C4-2B (cell line): ENCODE measurements around the gene ZNF275.

ENCODE experiments used
- H3K27ac ChIP-seq: fragments of 450-650 bp; 2 replicates; pipeline ENCODE4 v1.5.1; 2017
- ZFX ChIP-seq: fragments of 450-650 bp; IDR thresholded peaks from 2 replicates; pipeline ENCODE4 v1.6.1; 2017
- TF ChIP-seq, protein P1 (sequence below): fragments of 450-650 bp; conservative IDR thresholded peaks from 2 replicates; pipeline ENCODE4 v1.5.1; 2017; ENCODE audit warnings: mild to moderate bottlenecking

ZNF275 gene

DNA sequence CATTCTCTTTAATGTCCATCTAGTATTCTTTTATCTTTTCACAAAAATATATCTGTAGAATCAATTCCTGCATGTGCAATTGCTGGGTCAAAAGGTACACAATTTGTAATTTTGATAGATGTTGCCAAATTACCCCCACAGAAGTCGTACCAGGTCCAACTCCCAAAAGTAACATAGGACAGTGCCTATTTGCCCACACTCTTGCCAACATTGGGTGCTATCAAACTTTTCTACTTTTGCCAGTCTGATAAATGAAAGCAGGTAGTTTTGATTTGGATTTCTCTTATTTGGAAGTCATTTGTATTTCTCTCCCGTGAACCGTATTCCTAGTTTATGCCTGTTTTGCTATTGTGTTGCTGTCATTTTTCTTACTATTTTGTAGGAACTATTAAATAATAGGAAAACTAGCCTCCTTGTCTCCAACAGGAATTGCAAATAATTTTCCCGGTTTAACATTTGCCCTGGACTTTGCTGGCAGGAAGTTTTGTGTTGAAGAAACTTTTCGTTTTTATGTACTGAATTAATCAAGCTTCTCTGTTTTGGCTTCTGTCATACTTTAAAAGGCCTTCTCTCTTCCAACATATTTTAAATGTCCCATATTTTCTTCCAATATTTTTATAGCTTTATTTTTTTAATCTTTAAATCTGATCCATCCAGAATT is 33.1 kb downstream of the ZNF275 start:
- no peak for TF ChIP-seq ZFX
- TF ChIP-seq, protein P1, sequence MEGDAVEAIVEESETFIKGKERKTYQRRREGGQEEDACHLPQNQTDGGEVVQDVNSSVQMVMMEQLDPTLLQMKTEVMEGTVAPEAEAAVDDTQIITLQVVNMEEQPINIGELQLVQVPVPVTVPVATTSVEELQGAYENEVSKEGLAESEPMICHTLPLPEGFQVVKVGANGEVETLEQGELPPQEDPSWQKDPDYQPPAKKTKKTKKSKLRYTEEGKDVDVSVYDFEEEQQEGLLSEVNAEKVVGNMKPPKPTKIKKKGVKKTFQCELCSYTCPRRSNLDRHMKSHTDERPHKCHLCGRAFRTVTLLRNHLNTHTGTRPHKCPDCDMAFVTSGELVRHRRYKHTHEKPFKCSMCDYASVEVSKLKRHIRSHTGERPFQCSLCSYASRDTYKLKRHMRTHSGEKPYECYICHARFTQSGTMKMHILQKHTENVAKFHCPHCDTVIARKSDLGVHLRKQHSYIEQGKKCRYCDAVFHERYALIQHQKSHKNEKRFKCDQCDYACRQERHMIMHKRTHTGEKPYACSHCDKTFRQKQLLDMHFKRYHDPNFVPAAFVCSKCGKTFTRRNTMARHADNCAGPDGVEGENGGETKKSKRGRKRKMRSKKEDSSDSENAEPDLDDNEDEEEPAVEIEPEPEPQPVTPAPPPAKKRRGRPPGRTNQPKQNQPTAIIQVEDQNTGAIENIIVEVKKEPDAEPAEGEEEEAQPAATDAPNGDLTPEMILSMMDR: no peak
- H3K27ac ChIP-seq: no peak overlapping the region

DNA sequence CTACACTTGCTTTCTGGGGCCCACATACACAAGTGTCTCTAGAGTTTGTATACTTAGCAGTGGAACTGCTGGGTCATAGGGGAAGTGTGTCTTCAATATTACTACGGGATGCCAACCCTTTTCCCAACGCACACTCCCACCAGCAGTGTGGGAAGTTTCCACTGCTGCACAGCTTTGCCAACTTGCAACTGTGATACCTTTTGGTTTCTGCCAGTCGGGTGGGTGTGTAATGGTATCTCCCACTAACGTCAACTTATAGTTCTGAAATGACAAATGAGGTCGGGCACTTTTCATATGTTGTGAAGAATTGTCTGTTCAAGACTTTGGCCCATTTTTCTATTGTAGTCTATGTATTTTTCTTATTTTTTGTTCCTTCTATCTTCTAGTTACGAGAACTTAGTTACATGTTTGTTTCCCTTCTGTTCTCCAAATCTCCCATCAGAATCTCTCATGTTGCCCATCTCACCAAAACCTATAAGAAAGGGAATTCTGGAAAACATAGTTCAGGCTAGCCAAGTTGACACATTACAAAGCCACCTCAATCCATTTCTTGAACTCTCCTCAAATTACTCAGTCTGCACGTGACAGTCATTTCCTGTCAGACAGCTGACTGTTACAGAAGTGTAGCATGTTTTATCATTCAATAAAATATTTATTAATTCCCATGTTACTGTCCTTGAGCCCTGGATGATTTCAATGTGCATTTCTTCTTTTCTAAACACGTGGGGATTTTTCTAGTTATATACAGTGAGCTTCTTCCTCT is 36.5 kb downstream of the ZNF275 start:
- TF ChIP-seq ZFX: no peak
- TF ChIP-seq, protein P1: no peak
- H3K27ac ChIP-seq: no peak overlapping the region

DNA sequence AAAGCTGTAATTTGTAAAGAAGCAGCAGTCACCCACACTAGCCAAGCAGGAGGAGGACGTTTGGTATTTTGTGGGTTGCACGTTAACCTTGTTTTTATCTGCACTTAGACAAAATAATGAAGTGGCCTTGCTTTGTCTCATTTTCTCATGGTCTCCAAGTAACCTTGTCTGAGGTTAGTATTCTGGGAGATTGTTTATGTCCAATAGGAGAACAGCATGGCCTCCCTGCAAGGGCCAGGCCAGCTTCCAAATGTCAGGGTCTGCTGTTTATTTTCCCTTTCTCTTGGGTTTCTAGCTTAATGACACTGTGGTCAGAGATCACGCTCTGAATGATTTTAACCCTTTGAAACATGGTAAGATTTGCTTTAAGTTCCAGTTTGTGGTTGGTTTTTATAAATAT is 37.3 kb downstream of the ZNF275 start:
- H3K27ac ChIP-seq: no peak overlapping the region
- TF ChIP-seq, protein P1: no peak
- no peak for TF ChIP-seq ZFX

DNA sequence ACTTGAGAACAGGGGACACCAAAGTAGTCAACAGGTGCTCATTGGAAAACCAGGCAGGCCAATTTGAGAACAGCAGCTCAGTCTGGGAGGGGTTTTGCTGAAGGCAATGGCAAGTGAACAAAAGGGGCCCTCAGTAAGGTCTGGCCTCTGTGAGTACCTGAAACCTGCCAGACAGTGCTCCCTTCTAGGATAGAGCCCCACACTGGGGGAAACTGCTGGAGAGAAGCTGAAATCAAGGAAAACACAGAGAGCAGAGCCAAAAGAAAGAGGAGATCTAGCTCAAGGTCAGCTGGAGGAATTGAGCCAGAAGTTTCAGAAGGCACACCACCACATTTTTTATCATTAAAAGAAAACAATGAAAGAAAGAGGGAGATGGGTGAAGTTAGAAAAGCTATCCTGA is 39.0 kb downstream of the ZNF275 start:
- H3K27ac ChIP-seq: peak overlapping the region; percentile 65
- no peak for TF ChIP-seq ZFX
- TF ChIP-seq, protein P1: no peak

DNA sequence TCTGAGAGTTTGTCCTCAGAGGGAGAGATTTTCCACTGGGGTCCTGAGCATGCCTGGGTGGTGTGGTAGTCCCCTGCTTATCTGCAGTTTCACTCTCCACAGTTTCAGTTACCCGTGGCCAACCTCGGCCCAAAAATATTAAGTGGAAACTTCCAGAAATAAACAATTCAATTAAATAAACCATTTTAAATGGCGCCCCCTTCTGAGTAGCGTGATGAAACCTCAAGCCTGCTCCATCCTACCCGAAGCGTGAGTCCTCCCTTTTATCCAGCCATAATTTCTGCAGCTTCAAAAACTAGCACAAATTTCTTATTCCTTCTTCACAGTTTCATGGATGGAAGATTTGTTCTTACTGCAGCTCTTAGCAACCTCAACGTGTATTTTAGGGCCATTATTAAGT is 40.5 kb downstream of the ZNF275 start:
- TF ChIP-seq, protein P1: no peak
- no peak for TF ChIP-seq ZFX
- peak overlapping the region; percentile 26; the same call in 1 of the 2 replicates for H3K27ac ChIP-seq

DNA sequence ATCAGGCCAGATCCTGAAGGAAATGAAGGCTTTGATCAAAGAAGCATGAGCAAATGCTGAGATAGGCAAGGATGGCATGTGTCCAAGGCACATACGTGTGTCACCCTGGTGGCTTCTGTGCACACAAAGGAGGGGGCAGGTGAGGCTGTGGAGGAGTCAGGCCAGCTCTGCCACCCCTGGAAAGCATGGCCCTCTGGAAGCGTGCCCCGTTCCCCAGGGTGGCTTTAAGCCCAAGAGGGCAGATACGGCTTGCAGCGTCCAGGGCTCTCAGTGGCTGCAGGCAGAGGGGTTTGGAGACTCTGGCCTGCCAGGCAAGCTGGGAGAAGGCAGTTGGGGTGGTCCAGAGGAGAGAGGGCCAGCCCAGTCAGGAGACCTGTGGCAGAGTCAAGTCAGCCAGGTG is 41.6 kb downstream of the ZNF275 start:
- TF ChIP-seq ZFX: no peak
- TF ChIP-seq, protein P1: no peak
- peak overlapping the region; percentile 69 for H3K27ac ChIP-seq

DNA sequence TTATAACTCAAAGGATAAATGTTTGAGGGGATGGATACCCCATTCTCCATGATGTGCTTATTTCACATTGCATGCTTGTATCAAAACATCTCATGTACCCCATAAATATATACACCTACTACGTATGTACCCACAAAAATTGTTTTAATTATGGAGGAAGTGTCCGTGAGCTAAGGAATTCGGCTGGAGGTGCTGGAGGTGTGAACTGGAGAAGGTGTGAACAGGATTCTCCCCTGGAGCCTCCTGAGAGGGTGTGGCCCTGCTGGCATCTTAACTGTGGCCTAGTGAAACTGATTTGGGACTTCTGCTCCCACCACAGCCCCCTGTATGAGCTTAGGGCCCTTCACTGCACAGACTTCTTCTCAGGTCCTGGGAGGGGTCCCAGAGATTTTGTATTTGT is 43.8 kb downstream of the ZNF275 start:
- TF ChIP-seq, protein P1: no peak
- no peak for TF ChIP-seq ZFX
- no peak overlapping the region for H3K27ac ChIP-seq
